ENCODE measurements around the gene PCYOX1L. TPM values are rescaled to one million over a fixed set of nuclear protein-coding genes. Genes with fewer than 3 reads are reported as not detected.

The PCYOX1L gene
- total and polyA plus RNA-seq, 9 of the 15 experiments (the other 6 are each of a cell fraction or from before 2014, with no cell fraction given): 2.3 to 17.9 (median 6.0) TPM

- POLR2A ChIA-PET: interaction anchor here (1.2 kb wide), 1 partner anchor 86 kb away, joined by 3 read pairs; no protein-coding TSS in a partner anchor
- CTCF ChIA-PET (ENCODE audit: low intra/inter-chr PET ratio): no interaction called here
Observed at GRCh38 chr5:149379177-149379761, 21.4 kb downstream of the PCYOX1L start, which contains the start of gene IL17B. IL17B (minus strand) TSS chr5:149379292; CDS start chr5:149379225, 67 bp downstream.

DNA sequence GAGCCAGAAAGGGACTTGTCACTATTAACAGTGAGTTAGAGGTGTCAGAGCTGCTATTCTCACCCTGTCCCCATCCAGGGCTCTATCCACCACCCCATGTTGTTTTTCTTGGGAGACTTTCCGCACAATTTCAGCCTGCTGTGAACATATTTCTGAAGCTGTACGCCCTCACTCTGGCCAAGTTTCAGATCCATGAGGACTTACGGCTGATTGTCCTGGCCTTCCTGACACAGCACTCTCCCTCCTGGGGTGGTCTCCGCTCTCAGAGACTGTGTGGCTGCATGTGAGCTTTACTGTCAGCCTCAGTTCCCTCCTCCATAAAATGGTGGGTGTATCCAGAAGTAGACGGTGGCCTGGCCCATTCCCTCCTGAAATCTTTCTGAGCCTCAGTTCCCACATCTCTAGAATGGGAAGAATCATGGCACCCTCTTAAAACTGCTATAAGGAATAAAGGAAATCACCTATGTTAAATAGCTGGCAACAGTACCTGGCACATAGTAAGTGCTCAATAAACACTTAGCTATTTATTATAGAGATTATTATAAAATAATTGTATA is 22.1 kb downstream of the PCYOX1L start:
- H4K20me1 ChIP-seq (replicated peaks; ENCODE audit: control insufficient read depth, insufficient read depth, low read length): no peaks in the 10 kb centered on the region
- TF ChIP-seq, protein P1, sequence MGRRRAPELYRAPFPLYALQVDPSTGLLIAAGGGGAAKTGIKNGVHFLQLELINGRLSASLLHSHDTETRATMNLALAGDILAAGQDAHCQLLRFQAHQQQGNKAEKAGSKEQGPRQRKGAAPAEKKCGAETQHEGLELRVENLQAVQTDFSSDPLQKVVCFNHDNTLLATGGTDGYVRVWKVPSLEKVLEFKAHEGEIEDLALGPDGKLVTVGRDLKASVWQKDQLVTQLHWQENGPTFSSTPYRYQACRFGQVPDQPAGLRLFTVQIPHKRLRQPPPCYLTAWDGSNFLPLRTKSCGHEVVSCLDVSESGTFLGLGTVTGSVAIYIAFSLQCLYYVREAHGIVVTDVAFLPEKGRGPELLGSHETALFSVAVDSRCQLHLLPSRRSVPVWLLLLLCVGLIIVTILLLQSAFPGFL (CRISPR knock-in tag; IDR thresholded peaks at IDR 0.05): no peak
- 0 out of 4 replicates have a peak, but pooled peaks of 1 of the 2 experiments have one; percentile 38 for TF ChIP-seq KDM1A (IDR thresholded peaks at IDR 0.05)
- peak; percentile 75 for TF ChIP-seq RBM25 (IDR thresholded peaks at IDR 0.05; ENCODE audit: low read depth, low read length, severe bottlenecking)
- no peak for TF ChIP-seq EP300 (IDR thresholded peaks at IDR 0.05; ENCODE audit: low read length)
- TF ChIP-seq ARID1B (IDR thresholded peaks at IDR 0.05): no peak
- 0 out of 2 replicates have a peak, but pooled peaks have one; percentile 42 for TF ChIP-seq BCOR (IDR thresholded peaks at IDR 0.05)
- no peak overlapping the region for H2AFZ ChIP-seq (ENCODE audit: low read depth, low read length)
- no peaks in the 10 kb centered on the region for H3K36me3 ChIP-seq (ENCODE audit: control insufficient read depth, insufficient read depth, low read length)
- no peaks in the 10 kb centered on the region for H3K79me2 ChIP-seq (ENCODE audit: control insufficient read depth, insufficient read depth, low read length)
- no peak for DNase-seq (ENCODE audit: extremely low read depth in 1 of 4, low spot score in 3 of 4)
- CTCF ChIA-PET (ENCODE audit: low intra/inter-chr PET ratio): interaction anchor here (1.0 kb wide), 1 partner anchor 51 kb away, joined by 5 read pairs; no protein-coding TSS in a partner anchor
- H3K27ac ChIP-seq (ENCODE audit: extremely low read depth, low read depth, low read length): no peak overlapping the region; the same call in 2 of the 3 replicates
- H3K9me1 ChIP-seq (ENCODE audit: control insufficient read depth, insufficient read depth, low read length): no peaks in the 10 kb centered on the region
- H3K4me3 ChIP-seq: no peak overlapping the region
- no peak overlapping the region for H3K9ac ChIP-seq (ENCODE audit: insufficient read depth in 1 of 2, low read depth in 2 of 2, low read length in 2 of 2)
- FAIRE-seq: no peak
- no peaks in the 10 kb centered on the region for H3K9me3 ChIP-seq (replicated peaks; ENCODE audit: control insufficient read depth, insufficient read depth, low read depth, low read length)
- ATAC-seq: no peak
- no peak overlapping the region for H3K4me2 ChIP-seq (ENCODE audit: insufficient read depth, low read length)
- POLR2A ChIA-PET: interaction anchor here (1.2 kb wide), 1 partner anchor 86 kb away, joined by 3 read pairs; no protein-coding TSS in a partner anchor
- 72% methylated on average over 5 of the region's 5 CpGs for WGBS (ENCODE audit: insufficient coverage, low coverage, missing lambda C conversion rate)
- no peaks in the 10 kb centered on the region for H3K27me3 ChIP-seq (ENCODE audit: control insufficient read depth in 2 of 2, insufficient read depth in 2 of 2, low read length in 2 of 2)
- peaks cover 0 to 25% of the 10 kb centered on the region in 2 experiments; a peak in 3 of 5 replicates for H3K4me1 ChIP-seq (replicated peaks in 1 of 2; ENCODE audit: control insufficient read depth in 2 of 2, insufficient read depth in 2 of 2, low read length in 2 of 2)
- intact Hi-C loops (cut with micrococcal nuclease) (loop anchor here (5.0 kb wide), 1 partner anchor 237 kb away; no protein-coding TSS in a partner anchor), in situ Hi-C loops (cut with MboI) (no loop called here)
- no TSS peak for BruUV-seq (replicated peaks)

More at GRCh38 chr5:149379177-149379761, 21.4 kb downstream of the PCYOX1L start, which contains the start of gene IL17B:
- Histone ChIP-seq H3K27ac (ENCODE audit: extremely low read depth, low read depth, low read length) (no peak within 1 kb of the TSS; the same call in 2 of the 3 replicates), H3K4me2 (ENCODE audit: insufficient read depth, low read length) (no peak within 1 kb of the TSS), H3K27me3 (ENCODE audit: control insufficient read depth in 2 of 2, insufficient read depth in 2 of 2, low read length in 2 of 2) (no peaks in the 10 kb centered on the region), H3K9ac (ENCODE audit: insufficient read depth in 1 of 2, low read depth in 2 of 2, low read length in 2 of 2) (peak within 1 kb of the TSS in 1 of 2 experiments; percentile 70; a peak in 1 of 4 replicates), H3K9me1 (ENCODE audit: control insufficient read depth, insufficient read depth, low read length) (no peaks in the 10 kb centered on the region), H3K9me3 (replicated peaks; ENCODE audit: control insufficient read depth, insufficient read depth, low read depth, low read length) (no peaks in the 10 kb centered on the region), H2AFZ (ENCODE audit: low read depth, low read length) (no peak within 1 kb of the TSS; the same call in 1 of the 2 replicates), H3K4me1 (replicated peaks in 1 of 2; ENCODE audit: control insufficient read depth in 2 of 2, insufficient read depth in 2 of 2, low read length in 2 of 2) (peaks cover 0 to 27% of the 10 kb centered on the region in 2 experiments; a peak in 3 of 5 replicates), H3K79me2 (ENCODE audit: control insufficient read depth, insufficient read depth, low read length) (no peaks in the 10 kb centered on the region), H3K36me3 (ENCODE audit: control insufficient read depth, insufficient read depth, low read length) (no peaks in the 10 kb centered on the region), H4K20me1 (replicated peaks; ENCODE audit: control insufficient read depth, insufficient read depth, low read length) (no peaks in the 10 kb centered on the region), H3K4me3 (no peak within 1 kb of the TSS)
- intact Hi-C loops (cut with micrococcal nuclease): no loop called here
- no peak for DNase-seq (ENCODE audit: extremely low read depth in 1 of 4, low spot score in 3 of 4)
- no peak for ATAC-seq
- in situ Hi-C loops (cut with MboI): no loop called here
- no peak for FAIRE-seq
- BruUV-seq (replicated peaks): no TSS peak
- TF ChIP-seq TCF7 (IDR thresholded peaks at IDR 0.05; ENCODE audit: borderline replicate concordance): no peak
- TF ChIP-seq WHSC1 (IDR thresholded peaks at IDR 0.05; ENCODE audit: low read length): no peak
- TF ChIP-seq ZNF121 (CRISPR knock-in tag; conservative IDR thresholded peaks at IDR 0.05): no peak
- TF ChIP-seq ASH1L (IDR thresholded peaks at IDR 0.05; ENCODE audit: borderline replicate concordance, low read depth, partially characterized antibody): no peak
- no peak for TF ChIP-seq RBM34 (IDR thresholded peaks at IDR 0.05; ENCODE audit: borderline replicate concordance, insufficient read depth, low read length)
- TF ChIP-seq DIDO1 (tag; IDR thresholded peaks at IDR 0.05; ENCODE audit: low read depth): no peak
- no peak for TF ChIP-seq ZNF316 (IDR thresholded peaks at IDR 0.05)
- TF ChIP-seq ZNF57 (CRISPR knock-in tag; IDR thresholded peaks at IDR 0.05): no peak
- WGBS (ENCODE audit: insufficient coverage, low coverage, missing lambda C conversion rate): 47% methylated on average over 20 of the region's 22 CpGs

All from K562 (cell line).